Astrocyte (in vitro differentiated cells and primary cell): ENCODE data around the gene NEMP1. TPM values are rescaled to one million over a fixed set of nuclear protein-coding genes. Genes with fewer than 3 reads are reported as not detected.

Experiments used
- DNase-seq: peaks from one replicate; pipeline ENCODE4 v3.0.0-alpha.2; 2010; ENCODE audit warnings: low read depth
- FAIRE-seq: peaks from 2 replicates; lab custom pipeline; 2011; peaks lifted over from hg19 to GRCh38; lab: Jason Lieb, UNC
- H2AFZ ChIP-seq: 2 replicates; pipeline ENCODE4 v1.6.0; 2012; ENCODE audit warnings: low read depth, low read length, inconsistent platforms
- H3K27ac ChIP-seq: 2 replicates; pipeline ENCODE4 v1.5.1; 2011; ENCODE audit warnings: low read depth, low read length, inconsistent platforms
- H3K27me3 ChIP-seq: 2 replicates; pipeline ENCODE4 v1.6.0; 2011; ENCODE audit warnings: low read length, inconsistent platforms; ENCODE audit not compliant: insufficient read depth
- H3K36me3 ChIP-seq: 2 replicates; pipeline ENCODE4 v1.5.1; 2011; ENCODE audit warnings: low read length, inconsistent platforms; ENCODE audit not compliant: insufficient read depth
- H3K4me1 ChIP-seq: 2 replicates; pipeline ENCODE4 v1.5.1; 2011; ENCODE audit warnings: low read length, inconsistent platforms; ENCODE audit not compliant: insufficient read depth
- H3K4me2 ChIP-seq: 2 replicates; pipeline ENCODE4 v1.6.0; 2012; ENCODE audit warnings: low read length, inconsistent platforms
- H3K4me3 ChIP-seq: 2 replicates; pipeline ENCODE4 v1.5.1; 2011; ENCODE audit warnings: low read depth, mild to moderate bottlenecking, low read length, inconsistent platforms; ENCODE audit not compliant: insufficient read depth
- H3K79me2 ChIP-seq: 2 replicates; pipeline ENCODE4 v1.6.0; 2012; ENCODE audit warnings: mild to moderate bottlenecking, low read length, inconsistent platforms; ENCODE audit not compliant: insufficient read depth
- H3K9ac ChIP-seq: 2 replicates; pipeline ENCODE4 v1.6.0; 2012; ENCODE audit warnings: mild to moderate bottlenecking, low read length, inconsistent platforms
- H3K9me3 ChIP-seq: 2 replicates; pipeline ENCODE4 v1.5.1; 2012; ENCODE audit warnings: low read depth, mild to moderate bottlenecking, low read length, inconsistent platforms; ENCODE audit not compliant: insufficient read depth
- H4K20me1 ChIP-seq: 2 replicates; pipeline ENCODE4 v1.6.0; 2012; ENCODE audit warnings: low read length, inconsistent platforms; ENCODE audit not compliant: insufficient read depth
- H3K27ac Mint-ChIP-seq: one replicate; pipeline ENCODE4 v1.8.0; 2021; ENCODE audit warnings: mild to moderate bottlenecking, mixed read lengths; ENCODE audit not compliant: unreplicated experiment
- H3K27me3 Mint-ChIP-seq: one replicate; pipeline ENCODE4 v1.8.0; 2021; ENCODE audit warnings: low read depth, mixed read lengths; ENCODE audit not compliant: unreplicated experiment
- H3K36me3 Mint-ChIP-seq: one replicate; pipeline ENCODE4 v1.8.0; 2021; ENCODE audit warnings: low read depth, mixed read lengths; ENCODE audit not compliant: unreplicated experiment
- H3K4me1 Mint-ChIP-seq: one replicate; pipeline ENCODE4 v1.8.0; 2021; ENCODE audit warnings: low read depth, mixed read lengths; ENCODE audit not compliant: unreplicated experiment
- H3K4me3 Mint-ChIP-seq: one replicate; pipeline ENCODE4 v1.8.0; 2021; ENCODE audit warnings: mild to moderate bottlenecking, moderate library complexity, mixed read lengths; ENCODE audit not compliant: unreplicated experiment
- H3K9me3 Mint-ChIP-seq: one replicate; pipeline ENCODE4 v1.8.0; 2021; ENCODE audit warnings: mild to moderate bottlenecking, mixed read lengths; ENCODE audit not compliant: unreplicated experiment
- EZH2 ChIP-seq: IDR thresholded peaks from 2 replicates; pipeline ENCODE4 v1.6.1; 2012; ENCODE audit warnings: mild to moderate bottlenecking, low read length, inconsistent platforms; ENCODE audit not compliant: insufficient read depth
- total RNA-seq: library from RNA; stranded (reverse); gene quantifications from 2 replicates; pipeline ENCODE4 v1.2.1, GENCODE V29; 2021
- TF ChIP-seq, protein P1 (sequence below): IDR thresholded peaks from 2 replicates; pipeline ENCODE4 v1.5.1; 2011; ENCODE audit warnings: low read depth, mild to moderate bottlenecking, inconsistent platforms, low read length, moderate library complexity; ENCODE audit not compliant: insufficient read depth

NEMP1 gene
- total RNA-seq, 1 donor from 2014 or later: 10.6 TPM

DNA sequence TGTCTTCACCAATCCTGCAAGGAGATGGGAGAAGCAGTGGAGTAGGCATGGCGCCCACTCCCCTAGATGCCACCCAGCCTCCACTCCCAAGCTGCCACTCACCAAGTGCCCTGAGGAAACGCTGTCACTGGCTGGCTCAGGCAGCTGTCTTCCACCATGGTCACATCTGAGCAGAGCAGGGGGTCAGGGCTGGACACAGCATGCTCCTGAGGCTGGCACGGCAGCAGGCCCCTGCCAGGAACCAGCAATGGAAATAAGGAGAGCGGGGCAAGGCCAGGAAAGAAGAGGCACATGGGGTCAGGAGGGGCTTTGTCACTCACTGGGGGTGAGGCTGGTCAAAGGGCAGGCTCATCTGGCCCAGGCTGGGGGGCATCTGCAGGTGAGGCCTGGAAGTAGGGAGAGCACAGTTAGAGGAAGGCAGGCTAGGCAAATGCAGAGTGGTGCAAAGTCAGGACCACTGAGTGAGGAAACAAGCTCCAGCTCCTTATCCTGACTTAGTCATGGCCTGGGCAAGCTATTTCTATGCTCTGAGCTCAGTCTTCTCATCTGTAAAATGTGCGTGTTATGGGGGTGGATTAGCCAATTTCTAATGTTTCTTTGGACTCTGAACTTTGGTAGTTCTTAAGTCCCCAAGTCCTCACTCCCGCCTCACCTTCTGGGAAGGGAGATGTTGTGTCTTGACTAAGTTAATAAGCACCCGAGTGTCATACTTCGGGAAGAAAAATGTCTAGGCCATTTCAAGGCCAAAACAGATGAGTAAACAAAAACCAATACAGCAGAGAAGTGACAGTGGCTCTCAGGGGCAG is 18.4 kb upstream of the NEMP1 start:
- no peak overlapping the region for H3K4me3 Mint-ChIP-seq
- DNase-seq (no peak), FAIRE-seq (no peak)
- H3K9ac ChIP-seq: no peak overlapping the region
- peaks cover 23% of the 10 kb centered on the region for H3K79me2 ChIP-seq
- no peaks in the 10 kb centered on the region for H3K9me3 Mint-ChIP-seq
- H3K36me3 Mint-ChIP-seq: peaks cover 17% of the 10 kb centered on the region
- H3K4me2 ChIP-seq: no peak overlapping the region
- no peaks in the 10 kb centered on the region for H3K27me3 ChIP-seq
- peaks cover 24% of the 10 kb centered on the region for H3K36me3 ChIP-seq
- H2AFZ ChIP-seq: no peak overlapping the region
- no peak overlapping the region for H3K4me3 ChIP-seq
- TF ChIP-seq EZH2: no peak
- TF ChIP-seq, protein P1, sequence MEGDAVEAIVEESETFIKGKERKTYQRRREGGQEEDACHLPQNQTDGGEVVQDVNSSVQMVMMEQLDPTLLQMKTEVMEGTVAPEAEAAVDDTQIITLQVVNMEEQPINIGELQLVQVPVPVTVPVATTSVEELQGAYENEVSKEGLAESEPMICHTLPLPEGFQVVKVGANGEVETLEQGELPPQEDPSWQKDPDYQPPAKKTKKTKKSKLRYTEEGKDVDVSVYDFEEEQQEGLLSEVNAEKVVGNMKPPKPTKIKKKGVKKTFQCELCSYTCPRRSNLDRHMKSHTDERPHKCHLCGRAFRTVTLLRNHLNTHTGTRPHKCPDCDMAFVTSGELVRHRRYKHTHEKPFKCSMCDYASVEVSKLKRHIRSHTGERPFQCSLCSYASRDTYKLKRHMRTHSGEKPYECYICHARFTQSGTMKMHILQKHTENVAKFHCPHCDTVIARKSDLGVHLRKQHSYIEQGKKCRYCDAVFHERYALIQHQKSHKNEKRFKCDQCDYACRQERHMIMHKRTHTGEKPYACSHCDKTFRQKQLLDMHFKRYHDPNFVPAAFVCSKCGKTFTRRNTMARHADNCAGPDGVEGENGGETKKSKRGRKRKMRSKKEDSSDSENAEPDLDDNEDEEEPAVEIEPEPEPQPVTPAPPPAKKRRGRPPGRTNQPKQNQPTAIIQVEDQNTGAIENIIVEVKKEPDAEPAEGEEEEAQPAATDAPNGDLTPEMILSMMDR: no peak
- no peaks in the 10 kb centered on the region for H3K27me3 Mint-ChIP-seq
- H3K4me1 ChIP-seq: peaks cover 33% of the 10 kb centered on the region
- peaks cover 34% of the 10 kb centered on the region for H4K20me1 ChIP-seq
- H3K4me1 Mint-ChIP-seq: peaks cover 41% of the 10 kb centered on the region
- H3K27ac ChIP-seq: no peak overlapping the region
- no peaks in the 10 kb centered on the region for H3K9me3 ChIP-seq
- peak overlapping the region; percentile 37 for H3K27ac Mint-ChIP-seq

DNA sequence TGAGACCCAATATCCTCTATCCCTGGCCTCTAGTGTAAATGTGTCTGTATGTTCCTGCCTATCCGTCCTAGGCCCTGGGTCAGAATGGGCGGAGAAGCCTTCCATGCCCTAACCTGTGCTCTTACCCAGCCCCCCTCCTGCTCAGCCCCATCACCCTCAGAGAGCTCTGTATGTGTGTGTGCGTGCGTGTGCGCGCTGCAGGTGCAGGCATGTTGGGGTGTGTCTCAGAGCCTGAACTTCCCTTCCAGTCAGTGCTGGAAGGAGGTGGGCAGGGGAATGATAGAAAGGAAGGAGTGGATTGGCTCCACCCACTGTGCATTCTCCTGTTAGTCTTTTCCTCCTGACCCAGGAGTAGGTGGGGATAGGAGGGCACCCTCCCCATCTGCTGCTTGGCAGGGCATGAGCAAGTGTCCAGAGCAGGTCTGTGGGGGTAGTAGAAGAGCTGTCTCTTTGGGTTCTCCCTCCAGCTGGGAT is 17.5 kb upstream of the NEMP1 start:
- H3K4me2 ChIP-seq: no peak overlapping the region
- H3K79me2 ChIP-seq: peaks cover 32% of the 10 kb centered on the region
- no peak for FAIRE-seq
- H3K9me3 Mint-ChIP-seq: no peaks in the 10 kb centered on the region
- H3K27ac ChIP-seq: no peak overlapping the region
- H3K4me3 ChIP-seq: no peak overlapping the region
- H3K4me1 ChIP-seq: peaks cover 40% of the 10 kb centered on the region
- peaks cover 41% of the 10 kb centered on the region for H3K4me1 Mint-ChIP-seq
- H3K9me3 ChIP-seq: no peaks in the 10 kb centered on the region
- H3K27me3 ChIP-seq: no peaks in the 10 kb centered on the region
- no peak for DNase-seq
- no peak overlapping the region for H3K9ac ChIP-seq
- H3K36me3 Mint-ChIP-seq: peaks cover 19% of the 10 kb centered on the region
- peaks cover 28% of the 10 kb centered on the region for H3K36me3 ChIP-seq
- no peaks in the 10 kb centered on the region for H3K27me3 Mint-ChIP-seq
- H3K4me3 Mint-ChIP-seq: no peak overlapping the region
- H2AFZ ChIP-seq: no peak overlapping the region
- peaks cover 42% of the 10 kb centered on the region for H4K20me1 ChIP-seq
- H3K27ac Mint-ChIP-seq: peak overlapping the region; percentile 43
- TF ChIP-seq, protein P1: no peak
- no peak for TF ChIP-seq EZH2

DNA sequence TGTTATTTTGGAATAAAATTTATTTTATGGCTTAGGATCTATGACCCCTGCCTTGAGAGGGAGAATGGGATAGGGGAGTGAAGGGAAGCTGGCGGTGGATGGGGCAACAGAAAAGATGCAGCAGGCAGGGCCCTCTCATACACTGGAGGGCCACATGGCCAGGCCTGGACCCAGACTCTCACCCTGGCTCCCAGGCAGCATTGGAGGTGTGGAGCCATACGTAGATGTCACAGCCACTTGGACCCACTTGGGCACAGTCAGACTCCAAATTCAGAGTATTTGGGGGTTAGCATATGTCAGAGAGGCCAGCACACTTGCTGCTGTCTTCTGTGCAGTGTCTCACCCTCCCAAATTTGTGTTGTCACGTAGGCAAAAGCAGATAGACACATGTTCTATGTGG is 16.8 kb upstream of the NEMP1 start:
- Histone ChIP-seq H3K79me2 (peaks cover 38% of the 10 kb centered on the region), H3K4me1 (peaks cover 47% of the 10 kb centered on the region), H4K20me1 (peaks cover 49% of the 10 kb centered on the region), H3K27me3 (no peaks in the 10 kb centered on the region), H2AFZ (no peak overlapping the region), H3K4me3 (no peak overlapping the region), H3K9ac (no peak overlapping the region), H3K36me3 (peaks cover 28% of the 10 kb centered on the region), H3K27ac (no peak overlapping the region), H3K9me3 (no peaks in the 10 kb centered on the region), H3K4me2 (no peak overlapping the region)
- Mint-ChIP-seq H3K36me3 (peaks cover 25% of the 10 kb centered on the region), H3K9me3 (no peaks in the 10 kb centered on the region), H3K4me1 (peaks cover 45% of the 10 kb centered on the region), H3K27me3 (no peaks in the 10 kb centered on the region), H3K27ac (peak overlapping the region; percentile 72), H3K4me3 (no peak overlapping the region)
- no peak for TF ChIP-seq EZH2
- TF ChIP-seq, protein P1: no peak
- FAIRE-seq (no peak), DNase-seq (no peak)
